Heart left ventricle (tissue), 13 donors: ENCODE measurements around the gene RTL5.

Experiments
- CTCF ChIP-seq, 12 donors: fragments of 200-600 bp; sonication (generic) in 4 of 12; IDR thresholded peaks; one replicate each; pipeline versions ENCODE4 v1.5.0 to v1.8.0; 2018 to 2022; ENCODE audit warnings: antibody characterized with exemption in 12 of 12, mild to moderate bottlenecking in 5 of 12
- POLR2A ChIP-seq, 2 donors: fragments of 450-650 bp; IDR thresholded peaks; one replicate each; pipeline ENCODE4 v1.6.1; 2017; ENCODE audit warnings: antibody characterized with exemption in 2 of 2, mild to moderate bottlenecking in 2 of 2, moderate library complexity in 2 of 2
- donor health status: ischemic (EF 13 %, LVEDD 7.1; RV severe dilation, severe dysfunction).
- donor health status: DM: no; HTN: yes; CAD: no.
- donor health status: DM: no; HTN: no; CAD: no.
- donor health status: ischemic (EF 25% LVEDD 6.9; RV normal size, moderate dysfunction).
- donor health status: ischemic (EF 25% LVEDD 5.7; RV mildly dilated, moderate dysfunction).
- donor health status: ischemic (EF 35%, LVEDD 5.7; RV mildly dilated, moderate dysfunction).
- donor health status: nonischemic (EF 11% LVEDD 7.7; RV severe dilation, severe dysfunction).
- donor health status: DM: yes; HTN: yes; CAD: no.
- donor health status: PGD.
- donor health status: ischemic (EF 29% LVEDD 5.4; RV normal size, mild dysfunction).
- donor health status: nonischemic (EF 23%, LVEDD 6.1; RV moderate dilation, normal function).

- TF ChIP-seq CTCF (IDR thresholded peaks at IDR 0.05): peak in 3 of 12 donors; percentile 11 to 33 (median 26)
- TF ChIP-seq POLR2A (IDR thresholded peaks at IDR 0.05): peak in 1 of 2 donors; percentile 34
Measured at GRCh38 chrX:72131317-72132294, at the start of gene RTL5.
